Measurements from ENCODE around the gene SPRTN. TPM values are rescaled to one million over a fixed set of nuclear protein-coding genes. Genes with fewer than 3 reads are reported as not detected.
A peak's percentile ranks its signal among the peaks of the same experiment; 100 is the strongest.

The SPRTN gene
- total and polyA plus RNA-seq, 2 experiments from 2014 or later, result 10.7 to 15.2 TPM

- Histone ChIP-seq H3K27ac (peak overlapping the region; percentile 3), H3K4me1 (ENCODE audit: low read depth) (no peaks in the 10 kb centered on the region), H3K27me3 (no peaks in the 10 kb centered on the region), H3K36me3 (peaks cover 16% of the 10 kb centered on the region), H3K4me3 (no peak overlapping the region), H3K9me3 (ENCODE audit: low read depth) (no peaks in the 10 kb centered on the region)
- TF ChIP-seq CTCF (IDR thresholded peaks at IDR 0.05; ENCODE audit: low read depth, low read length), result no peak
- no peak for DNase-seq (ENCODE audit: low read depth in 1 of 2, low spot score in 1 of 2)
Observed at GRCh38 chr1:231355171-231355570, 17.1 kb downstream of the SPRTN start.

DNA sequence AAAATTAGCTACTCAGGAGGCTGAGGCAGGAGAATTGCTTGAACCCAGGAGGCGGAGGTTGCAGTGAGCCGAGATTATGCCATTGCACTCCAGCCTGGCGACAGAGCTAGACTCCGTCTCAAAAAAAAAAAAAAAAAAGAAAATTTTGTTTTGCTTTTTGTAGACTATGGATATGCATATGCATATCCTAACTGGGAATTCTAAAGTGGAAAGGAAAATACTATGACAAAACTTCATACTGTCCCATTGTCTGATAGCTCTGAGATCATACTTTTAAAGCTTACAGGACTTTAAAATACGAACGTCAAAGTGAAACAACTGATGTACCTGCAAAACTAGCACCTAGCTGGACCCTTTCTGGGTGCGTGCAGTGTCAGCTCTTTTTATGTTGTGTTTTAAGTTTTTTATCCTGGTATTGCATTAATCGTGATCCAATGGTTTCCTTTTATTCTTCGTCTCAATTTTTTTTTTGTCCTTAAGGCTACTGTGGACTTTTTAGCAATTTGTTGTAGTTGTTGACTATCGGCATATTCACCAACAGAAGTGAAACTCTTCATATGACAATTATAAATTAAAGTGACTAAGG, 19.2 kb downstream of the SPRTN start:
- Histone ChIP-seq H3K27ac (no peak overlapping the region), H3K4me3 (no peak overlapping the region), H3K27me3 (no peaks in the 10 kb centered on the region), H3K36me3 (peaks cover 4% of the 10 kb centered on the region), H3K4me1 (ENCODE audit: low read depth) (no peaks in the 10 kb centered on the region), H3K9me3 (ENCODE audit: low read depth) (no peaks in the 10 kb centered on the region)
- DNase-seq (ENCODE audit: low read depth in 1 of 2, low spot score in 1 of 2), result no peak
- TF ChIP-seq CTCF (IDR thresholded peaks at IDR 0.05; ENCODE audit: low read depth, low read length), result no peak

GRCh38 chr1:231357831-231358354, 19.8 kb downstream of the SPRTN start:
- Histone ChIP-seq H3K9me3 (ENCODE audit: low read depth) (no peaks in the 10 kb centered on the region), H3K27ac (peak overlapping the region; percentile 25), H3K4me1 (ENCODE audit: low read depth) (no peaks in the 10 kb centered on the region), H3K4me3 (no peak overlapping the region), H3K27me3 (no peaks in the 10 kb centered on the region), H3K36me3 (no peaks in the 10 kb centered on the region)
- peak; percentile 72 to 79 for DNase-seq (ENCODE audit: low read depth in 1 of 2, low spot score in 1 of 2)
- peak; percentile 70 for TF ChIP-seq CTCF (IDR thresholded peaks at IDR 0.05; ENCODE audit: low read depth, low read length)

- no peaks in the 10 kb centered on the region for H3K27me3 ChIP-seq
- DNase-seq (ENCODE audit: low read depth in 1 of 2, low spot score in 1 of 2), result peak in 1 of 2 donors; percentile 96
Observed at GRCh38 chr1:231359113-231359512, 21.0 kb downstream of the SPRTN start.

DNA sequence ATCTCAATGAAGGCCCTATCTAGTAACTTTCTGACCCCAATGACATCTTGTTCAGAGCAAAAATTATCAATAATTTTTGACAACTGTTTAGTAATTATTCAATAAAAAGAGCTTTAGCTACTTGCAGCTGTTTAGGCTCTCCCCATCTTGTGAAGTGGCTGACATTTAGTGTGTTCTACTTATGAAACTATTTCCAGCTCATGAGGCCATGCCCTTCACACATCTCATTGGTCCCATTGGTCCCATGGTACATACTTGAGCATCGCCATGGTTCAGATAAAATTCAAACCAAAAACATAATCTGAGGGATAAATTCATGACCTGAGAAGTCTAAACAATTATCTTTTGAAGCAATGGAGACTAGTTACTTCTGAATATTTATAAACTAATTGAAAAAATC, 24.2 kb downstream of the SPRTN start:
- TF ChIP-seq CTCF (IDR thresholded peaks at IDR 0.05; ENCODE audit: low read depth, low read length), result no peak
- Histone ChIP-seq H3K36me3 (peaks cover 22% of the 10 kb centered on the region), H3K9me3 (ENCODE audit: low read depth) (no peaks in the 10 kb centered on the region), H3K27me3 (no peaks in the 10 kb centered on the region), H3K4me1 (ENCODE audit: low read depth) (no peaks in the 10 kb centered on the region), H3K27ac (no peak overlapping the region), H3K4me3 (no peak overlapping the region)
- DNase-seq (ENCODE audit: low read depth in 1 of 2, low spot score in 1 of 2), result no peak

More at GRCh38 chr1:231359113-231359512, 21.0 kb downstream of the SPRTN start:
- Histone ChIP-seq H3K9me3 (ENCODE audit: low read depth) (no peaks in the 10 kb centered on the region), H3K4me1 (ENCODE audit: low read depth) (no peaks in the 10 kb centered on the region), H3K36me3 (peaks cover 5% of the 10 kb centered on the region), H3K4me3 (no peak overlapping the region), H3K27ac (no peak overlapping the region)
- TF ChIP-seq CTCF (IDR thresholded peaks at IDR 0.05; ENCODE audit: low read depth, low read length), result no peak
